PFSK-1 (cell line): ENCODE measurements around the gene CYREN.

ENCODE experiments used
- FOXP2 ChIP-seq: optimal IDR thresholded peaks from 2 replicates; pipeline ENCODE3; 2011; ENCODE audit warnings: borderline replicate concordance, control low read depth, inconsistent platforms; ENCODE audit not compliant: insufficient read depth; ENCODE audit errors: extremely low read length, extremely low read depth
- POLR2AphosphoS5 ChIP-seq: IDR thresholded peaks from 2 replicates; pipeline ENCODE4 v1.6.1; 2012; ENCODE audit warnings: low read depth, mild to moderate bottlenecking, control low read depth, low read length, moderate library complexity
- SIN3A ChIP-seq: IDR thresholded peaks from 2 replicates; pipeline ENCODE4 v1.6.1; 2012; ENCODE audit warnings: mild to moderate bottlenecking, low read length, moderate library complexity, borderline replicate concordance; ENCODE audit not compliant: insufficient read depth
- TAF1 ChIP-seq: IDR thresholded peaks from 2 replicates; pipeline ENCODE4 v1.6.1; 2012; ENCODE audit warnings: low read length, control low read depth, borderline replicate concordance; ENCODE audit not compliant: insufficient read depth
- TF ChIP-seq, protein P1 (sequence below), 2 experiments: IDR thresholded peaks; 2 replicates each; pipeline versions ENCODE4 v1.6.1 to v1.8.0; 2011 to 2012; ENCODE audit warnings: low read depth in 2 of 2, low read length in 2 of 2, control low read depth in 1 of 2, inconsistent platforms in 1 of 2, mild to moderate bottlenecking in 1 of 2, moderate library complexity in 1 of 2; ENCODE audit not compliant: insufficient read depth in 1 of 2

The CYREN gene

DNA sequence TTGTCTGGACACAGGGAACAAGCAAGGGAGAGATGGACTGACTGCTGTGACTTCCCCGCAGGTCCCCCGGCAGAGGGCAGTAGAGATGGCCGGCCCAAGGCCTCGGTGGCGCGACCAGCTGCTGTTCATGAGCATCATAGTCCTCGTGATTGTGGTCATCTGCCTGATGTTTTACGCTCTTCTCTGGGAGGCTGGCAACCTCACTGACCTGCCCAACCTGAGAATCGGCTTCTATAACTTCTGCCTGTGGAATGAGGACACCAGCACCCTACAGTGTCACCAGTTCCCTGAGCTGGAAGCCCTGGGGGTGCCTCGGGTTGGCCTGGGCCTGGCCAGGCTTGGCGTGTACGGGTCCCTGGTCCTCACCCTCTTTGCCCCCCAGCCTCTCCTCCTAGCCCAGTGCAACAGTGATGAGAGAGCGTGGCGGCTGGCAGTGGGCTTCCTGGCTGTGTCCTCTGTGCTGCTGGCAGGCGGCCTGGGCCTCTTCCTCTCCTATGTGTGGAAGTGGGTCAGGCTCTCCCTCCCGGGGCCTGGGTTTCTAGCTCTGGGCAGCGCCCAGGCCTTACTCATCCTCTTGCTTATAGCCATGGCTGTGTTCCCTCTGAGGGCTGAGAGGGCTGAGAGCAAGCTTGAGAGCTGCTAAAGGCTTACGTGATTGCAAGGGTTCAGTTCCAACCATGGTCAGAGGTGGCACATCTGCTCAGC, 6.0 kb downstream of the CYREN start:
- TF ChIP-seq FOXP2: no peak
- TF ChIP-seq, protein P1, sequence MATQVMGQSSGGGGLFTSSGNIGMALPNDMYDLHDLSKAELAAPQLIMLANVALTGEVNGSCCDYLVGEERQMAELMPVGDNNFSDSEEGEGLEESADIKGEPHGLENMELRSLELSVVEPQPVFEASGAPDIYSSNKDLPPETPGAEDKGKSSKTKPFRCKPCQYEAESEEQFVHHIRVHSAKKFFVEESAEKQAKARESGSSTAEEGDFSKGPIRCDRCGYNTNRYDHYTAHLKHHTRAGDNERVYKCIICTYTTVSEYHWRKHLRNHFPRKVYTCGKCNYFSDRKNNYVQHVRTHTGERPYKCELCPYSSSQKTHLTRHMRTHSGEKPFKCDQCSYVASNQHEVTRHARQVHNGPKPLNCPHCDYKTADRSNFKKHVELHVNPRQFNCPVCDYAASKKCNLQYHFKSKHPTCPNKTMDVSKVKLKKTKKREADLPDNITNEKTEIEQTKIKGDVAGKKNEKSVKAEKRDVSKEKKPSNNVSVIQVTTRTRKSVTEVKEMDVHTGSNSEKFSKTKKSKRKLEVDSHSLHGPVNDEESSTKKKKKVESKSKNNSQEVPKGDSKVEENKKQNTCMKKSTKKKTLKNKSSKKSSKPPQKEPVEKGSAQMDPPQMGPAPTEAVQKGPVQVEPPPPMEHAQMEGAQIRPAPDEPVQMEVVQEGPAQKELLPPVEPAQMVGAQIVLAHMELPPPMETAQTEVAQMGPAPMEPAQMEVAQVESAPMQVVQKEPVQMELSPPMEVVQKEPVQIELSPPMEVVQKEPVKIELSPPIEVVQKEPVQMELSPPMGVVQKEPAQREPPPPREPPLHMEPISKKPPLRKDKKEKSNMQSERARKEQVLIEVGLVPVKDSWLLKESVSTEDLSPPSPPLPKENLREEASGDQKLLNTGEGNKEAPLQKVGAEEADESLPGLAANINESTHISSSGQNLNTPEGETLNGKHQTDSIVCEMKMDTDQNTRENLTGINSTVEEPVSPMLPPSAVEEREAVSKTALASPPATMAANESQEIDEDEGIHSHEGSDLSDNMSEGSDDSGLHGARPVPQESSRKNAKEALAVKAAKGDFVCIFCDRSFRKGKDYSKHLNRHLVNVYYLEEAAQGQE (IDR thresholded peaks at IDR 0.05; ENCODE audit: insufficient read depth in 1 of 2, low read depth in 2 of 2, low read length in 2 of 2): no peak
- no peak for TF ChIP-seq SIN3A
- no peak for TF ChIP-seq TAF1
- TF ChIP-seq POLR2AphosphoS5: no peak

DNA sequence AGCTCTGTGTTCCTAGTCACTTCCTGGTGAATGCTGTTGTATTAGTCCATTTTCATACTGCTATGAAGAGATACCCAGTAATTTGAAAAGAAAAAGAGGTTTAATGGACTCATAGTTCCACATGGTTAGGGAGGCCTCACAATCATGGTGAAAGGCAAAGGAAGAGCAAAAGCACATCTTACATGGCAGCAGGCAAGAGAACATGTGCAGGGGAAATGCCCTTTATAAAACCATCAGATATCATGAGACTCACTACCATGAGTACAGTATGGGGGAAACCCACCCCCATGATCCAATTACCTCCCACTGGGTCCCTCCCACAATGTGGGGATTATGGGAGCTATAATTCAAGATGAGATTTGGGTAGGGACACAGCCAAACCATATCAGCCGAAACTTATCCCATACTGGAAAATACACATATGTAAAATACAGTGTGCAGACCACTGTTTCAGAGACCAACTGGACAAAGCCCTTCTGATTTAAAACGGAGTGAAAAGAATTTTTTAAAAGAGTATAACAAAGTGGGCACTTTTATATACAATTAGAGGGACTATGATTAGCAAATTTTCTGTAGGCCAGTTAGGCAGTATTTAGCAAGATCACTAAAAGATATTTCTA, 8.0 kb downstream of the CYREN start:
- TF ChIP-seq SIN3A (no peak), FOXP2 (no peak), POLR2AphosphoS5 (no peak), TAF1 (no peak)
- TF ChIP-seq, protein P1 (IDR thresholded peaks at IDR 0.05; ENCODE audit: insufficient read depth in 1 of 2, low read depth in 2 of 2, low read length in 2 of 2): no peak

DNA sequence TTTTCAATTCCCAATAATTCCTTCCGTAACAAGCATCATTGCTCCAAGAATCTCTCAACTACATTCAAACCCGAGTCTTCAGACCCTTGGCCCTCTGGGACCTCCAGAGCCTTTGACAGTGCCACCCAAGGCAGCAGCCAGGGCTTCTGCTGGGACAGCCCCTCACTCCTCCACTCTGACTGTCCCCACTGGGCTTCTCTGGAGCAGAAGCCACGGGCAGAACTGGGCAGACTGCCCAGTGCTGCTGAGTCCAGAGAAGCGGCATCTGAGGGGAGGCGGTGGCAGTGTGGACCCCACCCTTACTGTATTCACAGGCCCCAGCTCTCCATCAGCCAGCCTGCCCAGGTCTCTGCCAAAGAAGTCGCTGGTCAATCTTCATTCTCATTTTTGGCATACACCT, 8.8 kb downstream of the CYREN start:
- TF ChIP-seq POLR2AphosphoS5: no peak
- no peak for TF ChIP-seq FOXP2
- TF ChIP-seq SIN3A: no peak
- no peak for TF ChIP-seq TAF1
- TF ChIP-seq, protein P1 (IDR thresholded peaks at IDR 0.05; ENCODE audit: insufficient read depth in 1 of 2, low read depth in 2 of 2, low read length in 2 of 2): no peak

DNA sequence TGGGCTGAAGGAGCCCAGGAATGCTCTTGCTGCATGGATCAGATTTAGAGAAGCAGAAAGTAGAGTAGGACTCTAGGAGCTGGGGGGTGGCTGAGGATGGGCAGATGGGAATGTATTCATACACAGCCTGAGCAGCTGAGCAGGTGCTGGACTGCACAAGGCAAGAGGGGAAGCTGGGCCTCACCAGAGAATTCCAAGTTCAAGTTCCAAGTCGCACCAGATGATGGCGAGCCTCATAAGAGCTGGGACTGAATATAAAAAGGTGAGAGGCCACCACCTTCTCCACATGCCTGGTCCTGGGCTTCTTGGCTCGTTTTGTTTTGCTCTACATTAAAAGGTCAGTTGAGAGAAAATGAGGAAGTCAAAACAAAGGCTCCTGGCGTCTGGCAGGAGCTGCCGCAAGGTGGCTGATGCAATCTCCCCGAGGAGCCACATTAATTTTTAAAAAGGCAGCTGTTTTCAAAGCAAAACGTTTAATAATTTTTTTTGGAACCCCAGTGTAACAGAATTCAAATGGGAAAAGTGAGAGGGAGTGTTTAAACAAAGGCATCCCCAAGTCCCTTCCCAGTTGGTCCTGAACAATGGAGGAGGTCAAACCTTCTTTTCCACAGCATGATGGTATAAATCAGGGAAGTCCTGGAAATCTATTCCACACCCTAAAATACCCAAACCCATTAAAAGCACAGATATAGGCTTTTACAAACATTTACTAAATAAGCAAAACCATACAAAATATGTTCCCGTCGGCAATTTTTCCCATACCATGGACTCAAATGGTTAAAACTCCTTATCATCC, 9.5 kb downstream of the CYREN start:
- no peak for TF ChIP-seq POLR2AphosphoS5
- TF ChIP-seq, protein P1 (IDR thresholded peaks at IDR 0.05; ENCODE audit: insufficient read depth in 1 of 2, low read depth in 2 of 2, low read length in 2 of 2): peak; percentile 65 to 78; a peak in 3 of 4 replicates
- TF ChIP-seq FOXP2: no peak
